H1 (cell line): ENCODE results near the gene KLF14. TPM values are rescaled to one million over a fixed set of nuclear protein-coding genes. Genes with fewer than 3 reads are reported as not detected.

Source experiments
- CTCF ChIA-PET: fragments of 300-600 bp; sonication (Branson Sonifier 250); formaldehyde crosslinking; loops from one replicate; lab custom pipeline; 2021; ENCODE audit not compliant: partially characterized antibody; lab: Charles Lee
- POLR2A ChIA-PET: fragments of 300-600 bp; sonication (Branson Sonifier 250); formaldehyde crosslinking; loops from one replicate; lab custom pipeline; 2021; ENCODE audit warnings: inconsistent platforms; ENCODE audit not compliant: partially characterized antibody; lab: Charles Lee
- DNase-seq, 2 experiments: peaks; one replicate each; pipeline versions ENCODE4 v3.0.0 to v3.0.0-alpha.2; 2010 to 2022; ENCODE audit warnings: low spot score in 2 of 2, low read depth in 1 of 2, mixed read lengths in 1 of 2
- FAIRE-seq: peaks from 2 replicates; lab custom pipeline; 2011; peaks lifted over from hg19 to GRCh38; lab: Jason Lieb, UNC
- H2AFZ ChIP-seq: 2 replicates; pipeline ENCODE4 v1.8.1; 2012; ENCODE audit warnings: low read length, inconsistent platforms
- H2AK5ac ChIP-seq: 2 replicates; pipeline ENCODE4 v1.6.1; 2013; ENCODE audit warnings: low read depth, low read length
- H2BK120ac ChIP-seq: replicated peaks from 2 replicates; pipeline ENCODE3; 2013; ENCODE audit warnings: low read depth, low read length, inconsistent platforms
- H2BK12ac ChIP-seq: 2 replicates; pipeline ENCODE4 v1.6.1; 2013; ENCODE audit warnings: low read depth, low read length
- H2BK15ac ChIP-seq: 2 replicates; pipeline ENCODE4 v1.6.1; 2013; ENCODE audit warnings: low read length
- H2BK20ac ChIP-seq: 2 replicates; pipeline ENCODE4 v1.6.1; 2013; ENCODE audit warnings: low read length
- H2BK5ac ChIP-seq: 2 replicates; pipeline ENCODE4 v1.6.1; 2013; ENCODE audit warnings: low read depth, low read length
- H3K14ac ChIP-seq: 2 replicates; pipeline ENCODE4 v1.6.1; 2013; ENCODE audit warnings: inconsistent platforms; ENCODE audit not compliant: insufficient read length
- H3K18ac ChIP-seq: 2 replicates; pipeline ENCODE4 v1.6.1; 2013; ENCODE audit warnings: low read length; ENCODE audit errors: extremely low read depth
- H3K23ac ChIP-seq: 2 replicates; pipeline ENCODE4 v1.6.1; 2013; ENCODE audit warnings: inconsistent platforms; ENCODE audit not compliant: insufficient read length
- H3K23me2 ChIP-seq: 2 replicates; pipeline ENCODE4 v1.6.1; 2013; ENCODE audit warnings: low read depth, low read length
- H3K27ac ChIP-seq: 2 replicates; pipeline ENCODE4 v1.6.1; 2011; ENCODE audit warnings: low read depth, low read length, inconsistent platforms
- H3K27me3 ChIP-seq, 4 experiments: replicated peaks in 1 of 4; 1 replicate in 1 of 4; 2 replicates in 3 of 4; pipeline versions ENCODE4 v1.6.1 to v1.8.1; 2011 to 2013; ENCODE audit warnings: low read length in 3 of 4, mild to moderate bottlenecking in 3 of 4, inconsistent platforms in 2 of 4, mixed read lengths in 2 of 4, moderate library complexity in 1 of 4; ENCODE audit not compliant: control insufficient read depth in 3 of 4, insufficient read depth in 3 of 4; ENCODE audit errors: extremely low read depth in 1 of 4
- H3K36me3 ChIP-seq, 4 experiments: 2 replicates each; pipeline versions ENCODE4 v1.6.1 to v1.8.1; 2011 to 2013; ENCODE audit warnings: mild to moderate bottlenecking in 4 of 4, low read length in 3 of 4, moderate library complexity in 2 of 4, control low read depth in 1 of 4, inconsistent platforms in 1 of 4; ENCODE audit not compliant: insufficient read depth in 4 of 4, control insufficient read depth in 2 of 4
- H3K4ac ChIP-seq: replicated peaks from 2 replicates; pipeline ENCODE3; 2013; ENCODE audit warnings: low read length, low read depth, mixed read lengths, inconsistent platforms; ENCODE audit not compliant: insufficient read length
- H3K4me1 ChIP-seq, 4 experiments: replicated peaks in 1 of 4; 1 replicate in 1 of 4; 2 replicates in 3 of 4; pipeline versions ENCODE4 v1.6.1 to v1.8.1; 2011 to 2013; ENCODE audit warnings: low read length in 3 of 4, inconsistent platforms in 2 of 4, mixed read lengths in 1 of 4; ENCODE audit not compliant: insufficient read depth in 4 of 4, control insufficient read depth in 3 of 4
- H3K4me2 ChIP-seq, 2 experiments: 2 replicates each; pipeline versions ENCODE4 v1.6.1 to v1.8.1; 2011 to 2013; ENCODE audit warnings: low read depth in 2 of 2, low read length in 2 of 2, control low read depth in 1 of 2, inconsistent platforms in 1 of 2, mild to moderate bottlenecking in 1 of 2; ENCODE audit not compliant: insufficient read depth in 1 of 2
- H3K4me3 ChIP-seq, 4 experiments: fragments of 200-600, 300-600 bp in 1 of 4; sonication (generic), shearing (Covaris generic), sonication (Bioruptor Twin) in 1 of 4; 2 replicates each; pipeline versions ENCODE4 v1.5.1 to v1.8.1; 2011 to 2016; ENCODE audit warnings: low read length in 4 of 4, low read depth in 3 of 4, control low read depth in 2 of 4, inconsistent platforms in 2 of 4, mild to moderate bottlenecking in 2 of 4, mixed read lengths in 1 of 4, moderate library complexity in 1 of 4; ENCODE audit not compliant: insufficient read depth in 2 of 4; ENCODE audit errors: extremely low read depth in 1 of 4
- H3K56ac ChIP-seq: replicated peaks from 2 replicates; pipeline ENCODE3; 2013; ENCODE audit warnings: low read depth, mild to moderate bottlenecking, mixed read lengths, low read length, inconsistent platforms; ENCODE audit not compliant: insufficient read length
- H3K79me1 ChIP-seq: 2 replicates; pipeline ENCODE4 v1.6.1; 2013; ENCODE audit warnings: low read depth, low read length, control low read depth
- H3K79me2 ChIP-seq, 2 experiments: 2 replicates each; pipeline versions ENCODE4 v1.6.1 to v1.8.1; 2012 to 2013; ENCODE audit warnings: low read length in 2 of 2, mild to moderate bottlenecking in 2 of 2, inconsistent platforms in 1 of 2; ENCODE audit not compliant: insufficient read depth in 2 of 2, control insufficient read depth in 1 of 2
- H3K9ac ChIP-seq, 4 experiments: replicated peaks in 1 of 4; 1 replicate in 1 of 4; 2 replicates in 3 of 4; pipeline versions ENCODE4 v1.6.1 to v1.8.1; 2011 to 2013; ENCODE audit warnings: low read depth in 3 of 4, low read length in 3 of 4, control low read depth in 2 of 4, mild to moderate bottlenecking in 2 of 4, moderate library complexity in 2 of 4, inconsistent platforms in 1 of 4; ENCODE audit errors: extremely low read depth in 1 of 4
- H3K9me3 ChIP-seq, 2 experiments: 2 replicates each; pipeline versions ENCODE4 v1.6.1 to v1.8.1; 2012 to 2013; ENCODE audit warnings: mild to moderate bottlenecking in 2 of 2, moderate library complexity in 2 of 2, control low read depth in 1 of 2, inconsistent platforms in 1 of 2, low read depth in 1 of 2, low read length in 1 of 2, mixed read lengths in 1 of 2; ENCODE audit not compliant: insufficient read depth in 2 of 2
- H4K20me1 ChIP-seq, 2 experiments: replicated peaks in 1 of 2; 2 replicates each; pipeline versions ENCODE3 to v1.8.1; 2011 to 2013; ENCODE audit warnings: inconsistent platforms in 2 of 2, low read length in 2 of 2, mild to moderate bottlenecking in 1 of 2; ENCODE audit not compliant: insufficient read depth in 2 of 2, control insufficient read depth in 1 of 2
- H4K5ac ChIP-seq: 2 replicates; pipeline ENCODE4 v1.6.1; 2013; ENCODE audit warnings: low read length, low read depth, mixed read lengths, inconsistent platforms; ENCODE audit not compliant: insufficient read length
- H4K8ac ChIP-seq: 2 replicates; pipeline ENCODE4 v1.8.0; 2013; ENCODE audit warnings: mild to moderate bottlenecking, moderate library complexity, low read length, inconsistent platforms; ENCODE audit not compliant: insufficient read depth; ENCODE audit errors: extremely low read depth
- H4K91ac ChIP-seq: replicated peaks from 2 replicates; pipeline ENCODE3; 2013; ENCODE audit warnings: low read length, mixed read lengths, inconsistent platforms; ENCODE audit not compliant: insufficient read length
- ASH2L ChIP-seq: fragments of 200-600, 300-600 bp; sonication (generic); IDR thresholded peaks from one replicate; pipeline ENCODE4 v1.7.1; 2017; ENCODE audit warnings: low read length
- CEBPB ChIP-seq: IDR thresholded peaks from 2 replicates; pipeline ENCODE4 v1.6.1; 2012; ENCODE audit warnings: low read depth, low read length
- EGR1 ChIP-seq: IDR thresholded peaks from 2 replicates; pipeline ENCODE4 v1.6.1; 2011; ENCODE audit warnings: low read depth, low read length, borderline replicate concordance
- JUND ChIP-seq: IDR thresholded peaks from 2 replicates; pipeline ENCODE4 v1.6.1; 2011; ENCODE audit warnings: mild to moderate bottlenecking, improper control_type of control experiment, low read length
- POU5F1 ChIP-seq: IDR thresholded peaks from 2 replicates; pipeline ENCODE4 v1.6.1; 2011; ENCODE audit warnings: low read depth, mild to moderate bottlenecking, low read length, moderate library complexity
- RAD21 ChIP-seq, 2 experiments: IDR thresholded peaks in 1 of 2; conservative IDR thresholded peaks in 1 of 2; 2 replicates each; pipeline ENCODE4 v1.6.1; 2011; ENCODE audit warnings: low read depth in 2 of 2, low read length in 2 of 2, improper control_type of control experiment in 1 of 2, inconsistent platforms in 1 of 2, mild to moderate bottlenecking in 1 of 2, moderate library complexity in 1 of 2
- RNF2 ChIP-seq: fragments of 200-900, 300-1000 bp; sonication (generic); IDR thresholded peaks from 2 replicates; pipeline ENCODE4 v1.7.1; 2016; ENCODE audit warnings: borderline replicate concordance, low read depth, mild to moderate bottlenecking, antibody characterized with exemption, low read length; ENCODE audit not compliant: poor library complexity, severe bottlenecking; ENCODE audit errors: missing control alignments
- TEAD4 ChIP-seq: IDR thresholded peaks from 2 replicates; pipeline ENCODE4 v1.6.1; 2012; ENCODE audit warnings: low read depth, low read length, inconsistent platforms, mixed read lengths
- WGBS, 2 experiments: shearing (Covaris generic) in 1 of 2; methylation state at CpG; one replicate each; pipeline versions ENCODE4 v1.1.6 to v1.1.7; 2013 to 2015; ENCODE audit warnings: low lambda C conversion rate in 2 of 2, mixed read lengths in 2 of 2, inconsistent platforms in 1 of 2, low coverage in 1 of 2, missing lambda C conversion rate in 1 of 2; ENCODE audit not compliant: insufficient replicate concordance in 2 of 2, insufficient coverage in 1 of 2, insufficient read length in 1 of 2; ENCODE audit errors: extremely low coverage in 1 of 2, missing lambda C conversion rate in 1 of 2; 5-methylcytosine and 5-hydroxymethylcytosine counted together
- polyA plus RNA-seq, 7 experiments: library from polyadenylated mRNA; depleted of rRNA in 3 of 7; stranded (reverse) in 5 of 7; unstranded in 2 of 7; fragments of >200 nt in 5 of 7; fragments of 200-250 nt in 2 of 7; gene quantifications; 1 replicate in 5 of 7; 2 replicates in 1 of 7; 4 replicates in 1 of 7; pipeline versions ENCODE4 v1.2.1 to v1.2.3, GENCODE V29; 2011 to 2013; ENCODE audit warnings: missing spikeins in 2 of 7, mixed read lengths in 2 of 7
- total RNA-seq: library from RNA; stranded (reverse); fragmentation: NEBNext Ultra II Directional; extraction: Animal tissue kit (Norgen Biotek cat#: 25700); gene quantifications from 2 replicates; pipeline ENCODE4 v1.2.1, GENCODE V29; 2021
- TF ChIP-seq, protein P1 (sequence below), 3 experiments: IDR thresholded peaks; 1 replicate in 2 of 3; 2 replicates in 1 of 3; pipeline versions ENCODE4 v1.5.1 to v1.6.1; 2011; ENCODE audit warnings: low read length in 3 of 3, mild to moderate bottlenecking in 3 of 3, inconsistent platforms in 2 of 3, low read depth in 1 of 3, moderate library complexity in 1 of 3; ENCODE audit not compliant: insufficient read depth in 1 of 3; ENCODE audit errors: control extremely low read depth in 1 of 3
- TF ChIP-seq, protein P2 (sequence below): IDR thresholded peaks from 2 replicates; pipeline ENCODE4 v1.6.1; 2011; ENCODE audit warnings: low read depth, mild to moderate bottlenecking, low read length; ENCODE audit not compliant: insufficient read depth

Gene KLF14
- total and polyA plus RNA-seq, 2 of the 8 experiments (the other 6 are each of a cell fraction or from before 2014, with no cell fraction given) = 0.02 TPM; not detected in 1

DNA sequence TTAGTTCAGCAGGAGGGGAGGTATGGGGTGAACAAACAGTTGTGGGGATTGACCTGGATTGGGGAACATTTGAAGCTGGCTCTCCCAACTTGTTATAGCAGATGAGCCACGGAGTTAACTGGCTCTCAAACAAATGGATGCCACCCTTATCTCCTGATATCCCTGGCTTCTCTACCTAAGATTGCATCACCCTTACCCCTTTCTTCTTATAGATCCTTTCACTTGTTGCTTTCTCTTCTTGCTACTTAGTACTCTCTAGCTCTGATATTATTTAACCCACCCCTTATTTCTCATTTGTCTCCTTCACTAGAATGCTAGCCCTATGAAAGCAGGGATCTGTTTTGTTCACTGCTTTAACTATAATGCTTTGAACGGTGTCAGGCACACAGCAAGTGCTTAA is 22.3 kb upstream of the KLF14 start:
- Histone ChIP-seq H2BK20ac (no peak overlapping the region), H4K5ac (no peak overlapping the region), H2BK5ac (no peak overlapping the region), H3K18ac (no peak overlapping the region), H2BK15ac (no peak overlapping the region), H3K79me1 (no peaks in the 10 kb centered on the region), H4K8ac (0 out of 2 replicates have a peak overlapping the region, but pooled peaks have one; percentile 0), H3K4ac (no peak overlapping the region), H3K23me2 (no peaks in the 10 kb centered on the region), H3K27ac (no peak overlapping the region), H3K79me2 (no peaks in the 10 kb centered on the region), H3K27me3 (no peaks in the 10 kb centered on the region), H2AK5ac (no peak overlapping the region), H3K56ac (no peak overlapping the region), H4K20me1 (no peaks in the 10 kb centered on the region), H3K36me3 (no peaks in the 10 kb centered on the region), H2BK12ac (no peak overlapping the region), H3K9ac (no peak overlapping the region), H3K14ac (no peak overlapping the region), H3K4me1 (no peaks in the 10 kb centered on the region), H3K9me3 (no peaks in the 10 kb centered on the region), H3K23ac (no peak overlapping the region), H4K91ac (no peak overlapping the region), H2BK120ac (no peak overlapping the region), H3K4me2 (no peak overlapping the region), H3K4me3 (no peak overlapping the region), H2AFZ (peak overlapping the region; percentile 27; the same call in 1 of the 2 replicates)
- CTCF ChIA-PET = interaction anchor here (0.6 to 1.3 kb wide), 2 partner anchors 75 to 616 kb away, joined by 4 read pairs; no protein-coding TSS in a partner anchor
- no peak for DNase-seq
- FAIRE-seq = no peak
- POLR2A ChIA-PET = no interaction called here
- 92% methylated on average over 2 of the region's 2 CpGs; no CpG with 5 or more reads in 1 of the 2 experiments for WGBS, 2 experiments
- no peak for TF ChIP-seq RAD21 (IDR thresholded peaks at IDR 0.05 in 1 of 2, conservative IDR thresholded peaks at IDR 0.05 in 1 of 2; ENCODE audit: low read depth in 2 of 2, low read length in 2 of 2)
- TF ChIP-seq ASH2L = no peak
- no peak for TF ChIP-seq TEAD4
- TF ChIP-seq POU5F1 = no peak
- TF ChIP-seq CEBPB = no peak; the same call in 1 of the 2 replicates
- no peak for TF ChIP-seq JUND
- TF ChIP-seq, protein P1, sequence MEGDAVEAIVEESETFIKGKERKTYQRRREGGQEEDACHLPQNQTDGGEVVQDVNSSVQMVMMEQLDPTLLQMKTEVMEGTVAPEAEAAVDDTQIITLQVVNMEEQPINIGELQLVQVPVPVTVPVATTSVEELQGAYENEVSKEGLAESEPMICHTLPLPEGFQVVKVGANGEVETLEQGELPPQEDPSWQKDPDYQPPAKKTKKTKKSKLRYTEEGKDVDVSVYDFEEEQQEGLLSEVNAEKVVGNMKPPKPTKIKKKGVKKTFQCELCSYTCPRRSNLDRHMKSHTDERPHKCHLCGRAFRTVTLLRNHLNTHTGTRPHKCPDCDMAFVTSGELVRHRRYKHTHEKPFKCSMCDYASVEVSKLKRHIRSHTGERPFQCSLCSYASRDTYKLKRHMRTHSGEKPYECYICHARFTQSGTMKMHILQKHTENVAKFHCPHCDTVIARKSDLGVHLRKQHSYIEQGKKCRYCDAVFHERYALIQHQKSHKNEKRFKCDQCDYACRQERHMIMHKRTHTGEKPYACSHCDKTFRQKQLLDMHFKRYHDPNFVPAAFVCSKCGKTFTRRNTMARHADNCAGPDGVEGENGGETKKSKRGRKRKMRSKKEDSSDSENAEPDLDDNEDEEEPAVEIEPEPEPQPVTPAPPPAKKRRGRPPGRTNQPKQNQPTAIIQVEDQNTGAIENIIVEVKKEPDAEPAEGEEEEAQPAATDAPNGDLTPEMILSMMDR (IDR thresholded peaks at IDR 0.05; ENCODE audit: control extremely low read depth in 1 of 3, insufficient read depth in 1 of 3, low read depth in 1 of 3, low read length in 3 of 3) = no peak
- no peak for TF ChIP-seq EGR1
- TF ChIP-seq RNF2 = no peak
- TF ChIP-seq, protein P2, sequence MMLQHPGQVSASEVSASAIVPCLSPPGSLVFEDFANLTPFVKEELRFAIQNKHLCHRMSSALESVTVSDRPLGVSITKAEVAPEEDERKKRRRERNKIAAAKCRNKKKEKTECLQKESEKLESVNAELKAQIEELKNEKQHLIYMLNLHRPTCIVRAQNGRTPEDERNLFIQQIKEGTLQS = no peak
